Colon (tissue), 2 donors: ENCODE results near the gene NCOR2.

Experiments used
- FAIRE-seq: peaks from 2 replicates; lab custom pipeline; 2012; peaks lifted over from hg19 to GRCh38; lab: Jason Lieb, UNC
- donor health status: control.
- donor health status: control.

The NCOR2 gene

GRCh38 chr12:124566997-124567672 is at the start of gene NCOR2:
Gene NCOR2 (minus strand): TSS chr12:124567612. CDS start chr12:124495251, 72,361 bp downstream.
- FAIRE-seq: no peak

- no peak for FAIRE-seq
Observed at GRCh38 chr12:124616394-124617221, 49.2 kb upstream of the NCOR2 start.

- FAIRE-seq: no peak
Observed at GRCh38 chr12:124614512-124615292, 47.3 kb upstream of the NCOR2 start.

GRCh38 chr12:124613151-124613585 is 45.8 kb upstream of the NCOR2 start:
- FAIRE-seq: no peak

GRCh38 chr12:124612410-124612680 is 44.9 kb upstream of the NCOR2 start:
- no peak for FAIRE-seq

GRCh38 chr12:124611559-124612409 is 44.4 kb upstream of the NCOR2 start:
- no peak for FAIRE-seq

GRCh38 chr12:124610629-124611558 is 43.5 kb upstream of the NCOR2 start:
- no peak for FAIRE-seq

- FAIRE-seq: no peak
Observed at GRCh38 chr12:124610021-124610612, 42.7 kb upstream of the NCOR2 start.

- FAIRE-seq: no peak
Observed at GRCh38 chr12:124609041-124609989, 41.9 kb upstream of the NCOR2 start.

- FAIRE-seq: no peak
Observed at GRCh38 chr12:124608450-124608870, 41.0 kb upstream of the NCOR2 start.

GRCh38 chr12:124607681-124608425 is 40.4 kb upstream of the NCOR2 start:
- no peak for FAIRE-seq

- FAIRE-seq: no peak
Observed at GRCh38 chr12:124605883-124606774, 38.7 kb upstream of the NCOR2 start.

- FAIRE-seq: no peak
Observed at GRCh38 chr12:124605150-124605882, 37.9 kb upstream of the NCOR2 start.

GRCh38 chr12:124604264-124604680 is 36.9 kb upstream of the NCOR2 start:
- FAIRE-seq: no peak

GRCh38 chr12:124603831-124604251 is 36.4 kb upstream of the NCOR2 start:
- FAIRE-seq: no peak

- no peak for FAIRE-seq
Observed at GRCh38 chr12:124603100-124603541, 35.7 kb upstream of the NCOR2 start.

- FAIRE-seq: no peak
Observed at GRCh38 chr12:124601706-124602105, 34.3 kb upstream of the NCOR2 start.
